CD4-positive, alpha-beta memory T cell (primary cell): ENCODE results near the gene PIK3R5. TPM values are rescaled to one million over a fixed set of nuclear protein-coding genes. Genes with fewer than 3 reads are reported as not detected.
A peak's percentile ranks its signal among the peaks of the same experiment; 100 is the strongest.

Experiments
- CTCF ChIA-PET: fragments of 350-600 bp; sonication (Branson Sonifier 250); formaldehyde crosslinking; loops from one replicate; lab custom pipeline; 2021; ENCODE audit warnings: inconsistent platforms; ENCODE audit not compliant: partially characterized antibody; lab: Charles Lee
- POLR2A ChIA-PET: fragments of 350-600 bp; sonication (Branson Sonifier 250); formaldehyde crosslinking; loops from one replicate; lab custom pipeline; 2021; ENCODE audit not compliant: partially characterized antibody; lab: Charles Lee
- DNase-seq, 5 donors: peaks; one replicate each; pipeline versions ENCODE4 v3.0.0 to v3.0.0-alpha.2; 2020 to 2022; ENCODE audit warnings: mixed read lengths in 1 of 5
- H3K27ac ChIP-seq: one replicate; pipeline ENCODE4 v1.7.0; 2013; ENCODE audit warnings: low read depth, low read length
- H3K27me3 ChIP-seq: 2 replicates; pipeline ENCODE4 v1.7.0; 2013; ENCODE audit warnings: mild to moderate bottlenecking, low read length, moderate library complexity; ENCODE audit not compliant: insufficient read depth
- H3K36me3 ChIP-seq: 2 replicates; pipeline ENCODE4 v1.7.0; 2013; ENCODE audit warnings: mild to moderate bottlenecking, low read length, moderate library complexity; ENCODE audit not compliant: insufficient read depth
- H3K4me1 ChIP-seq: 2 replicates; pipeline ENCODE4 v1.7.0; 2013; ENCODE audit warnings: mild to moderate bottlenecking, low read length, moderate library complexity; ENCODE audit not compliant: insufficient read depth
- H3K4me3 ChIP-seq, 2 donors: one replicate each; pipeline ENCODE4 v1.7.0; 2013; ENCODE audit warnings: low read length in 2 of 2, mild to moderate bottlenecking in 1 of 2
- H3K9me3 ChIP-seq, 2 donors: one replicate each; pipeline ENCODE4 v1.7.0; 2013; ENCODE audit warnings: low read length in 2 of 2, control low read depth in 1 of 2; ENCODE audit not compliant: control insufficient read depth in 1 of 2
- H3K27ac Mint-ChIP-seq, 7 donors: one replicate each; pipeline ENCODE4 v1.8.0; 2020 to 2021; ENCODE audit warnings: mixed read lengths in 7 of 7, mild to moderate bottlenecking in 6 of 7, inconsistent platforms in 3 of 7, moderate library complexity in 3 of 7
- H3K27me3 Mint-ChIP-seq, 2 donors: one replicate each; pipeline ENCODE4 v1.8.0; 2020 to 2021; ENCODE audit warnings: mixed read lengths in 2 of 2
- H3K36me3 Mint-ChIP-seq, 2 donors: one replicate each; pipeline ENCODE4 v1.8.0; 2020 to 2021; ENCODE audit warnings: mixed read lengths in 2 of 2, inconsistent platforms in 1 of 2, mild to moderate bottlenecking in 1 of 2
- H3K4me1 Mint-ChIP-seq, 4 donors: one replicate each; pipeline ENCODE4 v1.8.0; 2020 to 2021; ENCODE audit warnings: mixed read lengths in 4 of 4, mild to moderate bottlenecking in 1 of 4
- H3K4me3 Mint-ChIP-seq, 8 donors: one replicate each; pipeline ENCODE4 v1.8.0; 2020 to 2021; ENCODE audit warnings: mixed read lengths in 8 of 8, mild to moderate bottlenecking in 7 of 8, moderate library complexity in 6 of 8, inconsistent platforms in 3 of 8
- H3K9me3 Mint-ChIP-seq, 8 donors: one replicate each; pipeline ENCODE4 v1.8.0; 2020 to 2021; ENCODE audit warnings: mixed read lengths in 8 of 8, mild to moderate bottlenecking in 5 of 8, inconsistent platforms in 3 of 8, moderate library complexity in 1 of 8
- intact Hi-C: fragments of 100-400 bp; cut with micrococcal nuclease; formaldehyde crosslinking; loops from one replicate; pipeline ENCODE4 v1.15.1; 2023
- polyA plus RNA-seq, 2 donors: library from polyadenylated mRNA; unstranded; fragments of 300-500 nt; fragmentation: Illumina TruSeq; gene quantifications; one replicate each; pipeline ENCODE4 v1.2.3, GENCODE V29; 2021
- total RNA-seq, 2 experiments: library from RNA; stranded (reverse); gene quantifications; one replicate each; pipeline ENCODE4 v1.2.3, GENCODE V29; 2021

PIK3R5 gene, protein sequence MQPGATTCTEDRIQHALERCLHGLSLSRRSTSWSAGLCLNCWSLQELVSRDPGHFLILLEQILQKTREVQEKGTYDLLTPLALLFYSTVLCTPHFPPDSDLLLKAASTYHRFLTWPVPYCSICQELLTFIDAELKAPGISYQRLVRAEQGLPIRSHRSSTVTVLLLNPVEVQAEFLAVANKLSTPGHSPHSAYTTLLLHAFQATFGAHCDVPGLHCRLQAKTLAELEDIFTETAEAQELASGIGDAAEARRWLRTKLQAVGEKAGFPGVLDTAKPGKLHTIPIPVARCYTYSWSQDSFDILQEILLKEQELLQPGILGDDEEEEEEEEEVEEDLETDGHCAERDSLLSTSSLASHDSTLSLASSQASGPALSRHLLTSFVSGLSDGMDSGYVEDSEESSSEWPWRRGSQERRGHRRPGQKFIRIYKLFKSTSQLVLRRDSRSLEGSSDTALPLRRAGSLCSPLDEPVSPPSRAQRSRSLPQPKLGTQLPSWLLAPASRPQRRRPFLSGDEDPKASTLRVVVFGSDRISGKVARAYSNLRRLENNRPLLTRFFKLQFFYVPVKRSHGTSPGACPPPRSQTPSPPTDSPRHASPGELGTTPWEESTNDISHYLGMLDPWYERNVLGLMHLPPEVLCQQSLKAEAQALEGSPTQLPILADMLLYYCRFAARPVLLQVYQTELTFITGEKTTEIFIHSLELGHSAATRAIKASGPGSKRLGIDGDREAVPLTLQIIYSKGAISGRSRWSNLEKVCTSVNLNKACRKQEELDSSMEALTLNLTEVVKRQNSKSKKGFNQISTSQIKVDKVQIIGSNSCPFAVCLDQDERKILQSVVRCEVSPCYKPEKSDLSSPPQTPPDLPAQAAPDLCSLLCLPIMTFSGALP
- 10 to 100 TPM; 85.1 to 89.4 TPM for total RNA-seq
- polyA plus RNA-seq = 10 to 100 TPM; 18.5 to 62.0 TPM

DNA sequence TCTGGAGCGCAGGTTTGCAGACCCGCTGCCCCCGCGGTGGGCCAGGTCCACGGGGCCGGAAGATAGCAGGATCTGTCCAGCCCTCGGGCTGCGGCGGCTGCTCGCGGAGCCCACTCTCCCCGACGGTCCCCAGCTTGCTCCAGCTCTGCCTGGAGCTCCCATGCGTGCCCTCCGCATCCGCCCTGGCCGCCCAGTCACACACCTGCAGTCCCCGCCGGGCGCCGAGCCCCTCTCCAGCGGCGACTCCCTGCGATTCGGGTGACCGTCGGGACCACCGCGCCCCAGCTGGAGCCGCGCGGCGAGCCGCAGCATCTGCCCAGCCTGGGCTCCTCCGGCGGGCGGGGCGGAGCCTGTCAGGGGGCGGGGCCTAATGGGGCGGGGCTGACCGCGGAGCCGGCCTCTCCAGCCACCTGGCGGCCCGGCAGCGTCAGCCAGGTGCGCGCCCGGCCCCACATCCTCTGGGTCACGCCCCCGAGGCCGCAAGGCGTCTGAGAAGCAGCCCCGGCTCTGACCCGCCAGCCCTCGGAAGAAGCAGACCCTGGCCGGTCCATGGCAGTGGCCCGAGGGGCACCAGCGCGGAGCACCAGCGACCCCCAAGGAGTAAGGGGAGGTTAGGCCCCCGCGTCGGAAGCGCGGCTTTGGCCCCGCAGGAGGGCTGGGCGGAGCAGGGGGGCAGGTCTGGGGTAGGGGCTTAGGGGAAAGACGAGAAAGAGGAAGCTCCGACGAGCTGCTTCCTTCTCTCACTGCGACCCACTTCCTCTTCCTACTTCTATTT, at the start of gene PIK3R5:
TSS of gene PIK3R5 (minus strand) at position 314 of the 775 bp plus-strand sequence. CDS start 54,213 bp downstream, outside the sequence.
- H3K27ac ChIP-seq = peak within 1 kb of the TSS; percentile 79
- Mint-ChIP-seq H3K4me1 (peaks cover 35 to 46% (median 39%) of the 10 kb centered on the region in 4 donors), H3K36me3 (peaks cover 25 to 32% of the 10 kb centered on the region in 2 donors), H3K4me3 (peak within 1 kb of the TSS; percentile 97 to 100 (median 98)), H3K9me3 (peaks cover 1 to 10% (median 7%) of the 10 kb centered on the region in 8 donors), H3K27ac (peak within 1 kb of the TSS; percentile 92 to 100 (median 96)), H3K27me3 (no peaks in the 10 kb centered on the region)
- ChIA-PET CTCF (interaction anchor here (0.7 to 4.0 kb wide), 8 partner anchors 8 to 110 kb away, joined by 3 to 28 read pairs (median 12); no protein-coding TSS in a partner anchor), POLR2A (interaction anchor here (0.7 to 16.7 kb wide), 12 partner anchors 9 to 529 kb away, joined by 3 to 509 read pairs (median 4); partner anchors contain the start of gene PIK3R6)
- no peaks in the 10 kb centered on the region for H3K36me3 ChIP-seq
- peaks cover 45% of the 10 kb centered on the region for H3K4me1 ChIP-seq
- peak within 1 kb of the TSS; percentile 74 to 99 for H3K4me3 ChIP-seq
- intact Hi-C loops = loop anchor here (1.0 to 2.0 kb wide), 5 partner anchors 11 to 219 kb away; no protein-coding TSS in a partner anchor
- H3K9me3 ChIP-seq = no peaks in the 10 kb centered on the region
- peak; percentile 73 to 83 (median 78) for DNase-seq
- no peaks in the 10 kb centered on the region for H3K27me3 ChIP-seq

DNA sequence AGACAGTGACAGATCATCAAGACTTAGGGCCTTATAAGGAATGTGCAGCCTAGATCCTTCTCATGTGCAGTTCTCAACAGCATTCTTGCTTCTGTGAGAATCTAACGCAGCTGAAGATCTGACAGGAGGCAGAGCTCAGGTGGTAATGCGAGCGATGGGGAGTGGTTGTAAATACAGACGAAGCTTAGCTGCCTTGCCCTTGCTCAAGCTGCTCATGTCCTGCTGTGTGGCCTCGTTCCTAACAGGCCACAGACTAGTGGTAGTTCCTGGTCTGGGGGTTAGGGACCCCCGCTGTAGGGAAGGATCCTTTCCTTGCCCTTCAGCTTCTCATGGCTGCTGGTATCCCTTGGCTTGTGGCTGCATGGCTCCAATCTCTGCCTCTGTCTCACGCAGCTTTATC, 45.5 kb upstream of the PIK3R5 start:
- peaks cover 0 to 10% (median 2%) of the 10 kb centered on the region in 8 donors for H3K9me3 Mint-ChIP-seq
- no peaks in the 10 kb centered on the region for H3K4me1 Mint-ChIP-seq
- peaks cover 30 to 51% of the 10 kb centered on the region in 2 donors for H3K27me3 Mint-ChIP-seq
- POLR2A ChIA-PET = no interaction called here
- Histone ChIP-seq H3K27ac (no peak overlapping the region), H3K9me3 (no peaks in the 10 kb centered on the region), H3K4me1 (no peaks in the 10 kb centered on the region), H3K4me3 (no peak overlapping the region), H3K27me3 (peaks cover 10% of the 10 kb centered on the region), H3K36me3 (no peaks in the 10 kb centered on the region)
- H3K27ac Mint-ChIP-seq = no peak overlapping the region
- CTCF ChIA-PET = interaction anchor here (1.6 kb wide), 1 partner anchor 13 kb away, joined by 4 read pairs; no protein-coding TSS in a partner anchor
- peaks cover 0 to 7% of the 10 kb centered on the region in 2 donors for H3K36me3 Mint-ChIP-seq
- H3K4me3 Mint-ChIP-seq = no peak overlapping the region
- intact Hi-C loops = no loop called here
- DNase-seq = no peak

DNA sequence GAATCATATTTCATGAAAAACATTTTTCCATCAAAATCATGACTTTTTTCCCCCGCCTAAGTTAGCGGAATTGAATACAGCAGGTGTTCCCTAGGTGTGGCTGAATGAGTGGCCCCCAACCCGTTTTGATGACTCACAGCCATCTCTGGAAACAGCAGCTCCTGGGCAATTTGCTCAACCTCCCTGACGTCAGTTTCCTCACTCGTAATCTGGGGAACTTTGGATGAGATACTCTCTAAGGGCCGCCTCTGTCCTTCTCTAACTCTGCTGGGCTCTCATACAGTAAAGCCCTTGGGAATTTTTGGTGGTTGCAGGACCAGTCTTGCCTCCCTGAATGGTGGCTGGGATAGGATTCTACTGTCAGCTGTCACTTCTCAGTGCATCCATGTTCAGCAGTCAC, 44.2 kb upstream of the PIK3R5 start:
- no peak overlapping the region for H3K4me3 ChIP-seq
- Mint-ChIP-seq H3K4me1 (peaks cover 0 to 5% (median 3%) of the 10 kb centered on the region in 4 donors), H3K27me3 (peaks cover 38 to 57% of the 10 kb centered on the region in 2 donors), H3K9me3 (peaks cover 0 to 19% (median 8%) of the 10 kb centered on the region in 8 donors), H3K4me3 (no peak overlapping the region), H3K36me3 (peaks cover 0 to 7% of the 10 kb centered on the region in 2 donors), H3K27ac (no peak overlapping the region)
- H3K36me3 ChIP-seq = no peaks in the 10 kb centered on the region
- DNase-seq = no peak
- no peak overlapping the region for H3K27ac ChIP-seq
- peaks cover 10% of the 10 kb centered on the region for H3K27me3 ChIP-seq
- POLR2A ChIA-PET = no interaction called here
- intact Hi-C loops = no loop called here
- CTCF ChIA-PET = interaction anchor here (0.9 to 2.0 kb wide), 3 partner anchors 11 to 15 kb away, joined by 3 to 9 read pairs (median 4); no protein-coding TSS in a partner anchor
- no peaks in the 10 kb centered on the region for H3K9me3 ChIP-seq
- no peaks in the 10 kb centered on the region for H3K4me1 ChIP-seq

DNA sequence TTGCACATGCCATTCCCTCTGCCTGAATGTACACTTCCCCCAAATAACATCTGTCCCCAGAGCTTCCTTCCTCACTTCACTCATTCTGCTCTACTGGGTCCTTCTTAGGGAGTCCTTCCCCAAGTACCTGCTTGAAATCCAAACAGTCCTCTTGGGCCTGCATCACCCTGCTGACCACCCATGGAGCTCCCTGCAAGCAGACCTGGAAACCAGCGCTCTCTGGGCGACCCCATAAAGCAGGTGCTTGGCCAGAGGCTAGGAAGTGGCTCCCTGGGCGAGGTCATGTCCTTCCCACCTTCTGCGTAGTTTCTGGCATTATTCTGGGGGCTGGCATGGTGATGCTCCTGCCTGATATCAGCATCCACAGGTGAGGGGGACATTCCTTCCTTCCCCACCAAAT, 43.6 kb upstream of the PIK3R5 start:
- Histone ChIP-seq H3K27ac (no peak overlapping the region), H3K4me1 (no peaks in the 10 kb centered on the region), H3K9me3 (no peaks in the 10 kb centered on the region), H3K36me3 (no peaks in the 10 kb centered on the region), H3K27me3 (peaks cover 10% of the 10 kb centered on the region), H3K4me3 (no peak overlapping the region)
- Mint-ChIP-seq H3K4me1 (peaks cover 0 to 11% (median 4%) of the 10 kb centered on the region in 4 donors), H3K9me3 (peaks cover 0 to 19% (median 8%) of the 10 kb centered on the region in 8 donors), H3K27ac (no peak overlapping the region), H3K4me3 (no peak overlapping the region), H3K27me3 (peaks cover 41 to 57% of the 10 kb centered on the region in 2 donors), H3K36me3 (peaks cover 0 to 7% of the 10 kb centered on the region in 2 donors)
- ChIA-PET CTCF (interaction anchor here (2.0 kb wide), 1 partner anchor 11 kb away, joined by 9 read pairs; no protein-coding TSS in a partner anchor), POLR2A (no interaction called here)
- intact Hi-C loops = no loop called here
- DNase-seq = no peak

DNA sequence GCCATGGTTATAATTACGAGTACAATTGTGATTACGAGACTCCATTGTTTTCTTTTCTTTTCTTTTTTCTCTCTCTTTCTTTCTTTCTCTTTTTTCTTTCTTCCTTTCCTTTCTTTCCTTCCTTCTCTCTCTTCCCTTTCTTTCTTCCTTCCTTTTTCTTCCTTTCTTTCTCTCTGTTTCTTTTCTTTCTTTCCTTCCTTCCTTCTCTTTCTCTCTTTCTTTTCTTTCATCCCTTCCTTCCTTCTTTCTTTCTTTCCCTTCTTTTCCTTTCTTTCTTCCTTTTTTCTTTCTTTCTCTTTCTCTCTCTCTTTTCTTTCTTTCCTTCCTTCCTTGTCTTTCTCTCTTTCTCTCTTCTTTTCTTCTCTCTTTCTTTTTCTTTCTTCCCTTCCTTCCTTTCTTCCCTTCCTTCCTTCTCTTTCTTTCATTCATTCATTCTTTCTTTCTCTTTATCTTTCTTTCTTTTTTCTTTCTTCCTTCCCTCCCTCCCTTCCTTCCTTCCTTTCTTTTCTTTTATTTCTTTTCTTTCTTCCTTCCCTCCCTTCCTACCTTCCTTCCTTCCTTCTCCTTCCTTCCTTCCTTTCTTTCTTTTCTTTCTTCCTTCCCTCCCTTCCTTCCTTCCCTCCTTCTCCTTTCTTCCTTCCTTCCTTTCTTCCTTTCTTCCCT, 41.7 kb upstream of the PIK3R5 start:
- Mint-ChIP-seq H3K36me3 (peaks cover 0 to 7% of the 10 kb centered on the region in 2 donors), H3K27me3 (peaks cover 43 to 58% of the 10 kb centered on the region in 2 donors), H3K27ac (no peak overlapping the region), H3K9me3 (peaks cover 0 to 19% (median 8%) of the 10 kb centered on the region in 8 donors), H3K4me3 (peak overlapping the region in 1 of 8 donors; percentile 45), H3K4me1 (peaks cover 4 to 17% (median 10%) of the 10 kb centered on the region in 4 donors)
- no peak overlapping the region for H3K4me3 ChIP-seq
- H3K36me3 ChIP-seq = no peaks in the 10 kb centered on the region
- no peak overlapping the region for H3K27ac ChIP-seq
- intact Hi-C loops = no loop called here
- DNase-seq = no peak
- H3K27me3 ChIP-seq = peaks cover 10% of the 10 kb centered on the region
- H3K9me3 ChIP-seq = no peaks in the 10 kb centered on the region
- ChIA-PET CTCF (interaction anchor here (1.4 kb wide), 1 partner anchor 12 kb away, joined by 3 read pairs; no protein-coding TSS in a partner anchor), POLR2A (no interaction called here)
- peaks cover 8% of the 10 kb centered on the region for H3K4me1 ChIP-seq

DNA sequence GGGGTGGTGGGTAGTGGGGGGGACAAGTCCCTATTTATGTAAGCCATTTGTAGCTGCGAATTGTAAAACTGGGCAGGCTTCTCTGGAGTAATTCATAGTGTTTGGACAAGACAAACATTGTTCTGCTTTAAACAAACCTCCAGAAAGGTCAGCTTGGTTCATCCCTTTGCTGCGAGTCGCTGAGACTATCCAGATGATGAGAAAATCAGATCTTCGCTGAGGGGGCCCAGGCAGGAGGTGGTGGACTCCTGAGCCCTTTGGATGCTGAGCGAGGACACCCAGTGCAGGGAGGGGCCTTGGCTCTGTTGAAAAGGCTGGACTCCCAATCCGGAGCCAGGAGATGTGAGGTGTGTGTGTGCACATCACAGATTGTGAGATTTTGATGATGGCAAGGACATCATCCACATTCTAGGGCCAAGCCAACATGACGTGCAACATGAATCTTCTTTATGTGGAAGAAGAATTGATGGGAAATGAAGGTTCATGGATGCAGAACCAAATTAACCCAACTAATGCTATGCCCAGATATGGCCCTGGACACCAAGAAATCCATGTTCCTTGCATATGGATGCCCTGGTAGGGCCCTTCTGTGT, 40.8 kb upstream of the PIK3R5 start:
- H3K4me3 ChIP-seq = no peak overlapping the region
- Mint-ChIP-seq H3K27ac (no peak overlapping the region), H3K9me3 (peaks cover 0 to 19% (median 8%) of the 10 kb centered on the region in 8 donors), H3K4me3 (no peak overlapping the region), H3K27me3 (peaks cover 47 to 62% of the 10 kb centered on the region in 2 donors), H3K4me1 (peaks cover 6 to 22% (median 15%) of the 10 kb centered on the region in 4 donors), H3K36me3 (peaks cover 0 to 7% of the 10 kb centered on the region in 2 donors)
- H3K27me3 ChIP-seq = peaks cover 10% of the 10 kb centered on the region
- H3K9me3 ChIP-seq = no peaks in the 10 kb centered on the region
- DNase-seq = no peak
- H3K27ac ChIP-seq = no peak overlapping the region
- POLR2A ChIA-PET = no interaction called here
- H3K4me1 ChIP-seq = peaks cover 8% of the 10 kb centered on the region
- no peaks in the 10 kb centered on the region for H3K36me3 ChIP-seq
- intact Hi-C loops = no loop called here
- CTCF ChIA-PET = no interaction called here
